Heart right ventricle (tissue), 16 donors: Measurements from ENCODE around the gene SRGAP3. TPM values are rescaled to one million over a fixed set of nuclear protein-coding genes. Genes with fewer than 3 reads are reported as not detected.

ENCODE experiments used
- ATAC-seq, 8 donors: fragments of 200-7000 bp; cut with Tn5 transposase; one replicate each; pipeline ENCODE4 v1.9.1; 2020; ENCODE audit warnings: mild to moderate bottlenecking in 8 of 8, moderate library complexity in 8 of 8, moderate number of reproducible peaks in 1 of 8
- DNase-seq, 2 donors: peaks; one replicate each; pipeline ENCODE4 v3.0.0-alpha.2; 2020
- H3K27ac ChIP-seq, 10 donors: fragments of 200-600 bp; sonication (generic) in 2 of 10; one replicate each; pipeline versions ENCODE4 v1.5.0 to v1.8.0; 2020 to 2022; ENCODE audit warnings: mild to moderate bottlenecking in 3 of 10
- H3K27me3 ChIP-seq, 7 donors: fragments of 200-600 bp; one replicate each; pipeline ENCODE4 v1.8.0; 2021 to 2022; ENCODE audit warnings: mild to moderate bottlenecking in 2 of 7
- H3K36me3 ChIP-seq, 9 donors: fragments of 200-600 bp; sonication (generic) in 1 of 9; one replicate each; pipeline versions ENCODE4 v1.5.0 to v1.8.0; 2020 to 2022; ENCODE audit warnings: mild to moderate bottlenecking in 2 of 9
- H3K4me1 ChIP-seq, 9 donors: fragments of 200-600 bp; sonication (generic) in 1 of 9; one replicate each; pipeline versions ENCODE4 v1.5.0 to v1.8.0; 2020 to 2022; ENCODE audit warnings: mild to moderate bottlenecking in 4 of 9
- H3K4me3 ChIP-seq, 10 donors: fragments of 200-600 bp; sonication (generic) in 2 of 10; one replicate each; pipeline versions ENCODE4 v1.5.0 to v1.8.0; 2020 to 2022; ENCODE audit warnings: mild to moderate bottlenecking in 7 of 10, moderate library complexity in 2 of 10
- H3K9me3 ChIP-seq, 11 donors: fragments of 200-600 bp in 10 of 11; sonication (generic) in 2 of 11; one replicate each; pipeline versions ENCODE4 v1.5.0 to v1.8.0; 2013 to 2022; ENCODE audit warnings: mild to moderate bottlenecking in 2 of 11, control low read depth in 1 of 11, moderate library complexity in 1 of 11
- WGBS, 2 donors: extraction: QIAGEN DNeasy Blood & Tissue Kit; methylation state at CpG; one replicate each; pipeline ENCODE4 v1.1.7; 2013; ENCODE audit warnings: inconsistent platforms in 1 of 2; 5-methylcytosine and 5-hydroxymethylcytosine counted together
- intact Hi-C, 10 donors: fragments of 100-400 bp; cut with DNase I; formaldehyde crosslinking; loops; one replicate each; pipeline versions ENCODE4 v1.11.1 to v1.14.2; 2022
- polyA plus RNA-seq, 2 donors: library from polyadenylated mRNA; stranded (reverse); fragments of 200-250 nt; gene quantifications; one replicate each; pipeline ENCODE4 v1.2.3, GENCODE V29; 2013
- total RNA-seq, 10 donors: library from RNA; stranded (reverse); fragmentation: NEBNext Ultra II Directional in 3 of 10; extraction: Animal tissue kit (Norgen Biotek cat#: 25700) in 3 of 10; gene quantifications; one replicate each; pipeline versions ENCODE4 v1.2.1 to v1.2.4, GENCODE V29; 2021 to 2023
- TF ChIP-seq, protein P1 (sequence below), 9 donors: fragments of 200-600 bp; sonication (generic) in 2 of 9; IDR thresholded peaks; one replicate each; pipeline versions ENCODE4 v1.5.0 to v1.8.0; 2021 to 2022; ENCODE audit warnings: antibody characterized with exemption in 9 of 9, mild to moderate bottlenecking in 5 of 9, moderate library complexity in 1 of 9
- donor health status: Arrhythmogenic right ventricular cardiomyopathy.
- donor health status: ischemic (EF 13 %, LVEDD 7.1; RV severe dilation, severe dysfunction).
- donor health status: healthy with polysubstance abuse.
- donor health status: DM: no; HTN: yes; CAD: no.
- donor health status: DM: no; HTN: no; CAD: no.
- donor health status: ischemic (EF 25% LVEDD 6.9; RV normal size, moderate dysfunction).
- donor health status: ischemic (EF 25% LVEDD 5.7; RV mildly dilated, moderate dysfunction).
- donor health status: healthy.
- donor health status: DM: yes; HTN: yes; CAD: no.
- donor health status: Ischemic cardiomyopathy.
- donor health status: ischemic (EF 35%, LVEDD 5.7; RV mildly dilated, moderate dysfunction).
- donor health status: nonischemic (EF 11% LVEDD 7.7; RV severe dilation, severe dysfunction).
- donor health status: DM: yes; HTN: yes; CAD: no.
- donor health status: PGD.
- donor health status: ischemic (EF 29% LVEDD 5.4; RV normal size, mild dysfunction).
- donor health status: nonischemic (EF 23%, LVEDD 6.1; RV moderate dilation, normal function).

Gene SRGAP3
- total and polyA plus RNA-seq, 12 donors: 0.67 to 16.1 (median 10.6) TPM

DNA sequence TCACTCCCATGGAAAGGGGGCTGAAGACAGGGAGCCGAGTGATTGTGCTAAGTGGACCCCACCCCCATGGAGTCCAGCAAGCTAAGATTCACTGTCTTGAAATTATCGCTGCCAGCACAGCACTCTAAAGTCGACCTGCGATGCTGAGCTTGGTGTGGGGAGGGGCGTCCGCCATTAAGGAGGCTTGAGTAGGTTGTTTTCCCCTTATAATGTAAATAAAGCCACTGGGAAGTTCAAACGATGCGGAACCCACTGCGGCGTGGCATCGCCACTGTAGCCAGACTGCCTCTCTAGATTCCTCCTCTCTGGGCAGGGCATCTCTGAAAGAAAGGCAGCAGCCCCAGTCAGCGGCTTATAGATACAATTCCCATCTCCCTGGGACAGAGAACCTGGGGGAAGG is 10.9 kb upstream of the SRGAP3 start:
- 89 to 92% methylated on average over 12 of the region's 12 CpGs for WGBS, 2 donors
- no peak for DNase-seq
- Histone ChIP-seq H3K4me3 (no peak overlapping the region), H3K36me3 (no peaks in the 10 kb centered on the region), H3K27me3 (peaks cover 0 to 3% (median 0%) of the 10 kb centered on the region in 7 donors), H3K9me3 (peaks cover 0 to 49% (median 6%) of the 10 kb centered on the region in 11 donors), H3K4me1 (no peaks in the 10 kb centered on the region), H3K27ac (no peak overlapping the region)
- intact Hi-C loops: no loop called here
- TF ChIP-seq, protein P1, sequence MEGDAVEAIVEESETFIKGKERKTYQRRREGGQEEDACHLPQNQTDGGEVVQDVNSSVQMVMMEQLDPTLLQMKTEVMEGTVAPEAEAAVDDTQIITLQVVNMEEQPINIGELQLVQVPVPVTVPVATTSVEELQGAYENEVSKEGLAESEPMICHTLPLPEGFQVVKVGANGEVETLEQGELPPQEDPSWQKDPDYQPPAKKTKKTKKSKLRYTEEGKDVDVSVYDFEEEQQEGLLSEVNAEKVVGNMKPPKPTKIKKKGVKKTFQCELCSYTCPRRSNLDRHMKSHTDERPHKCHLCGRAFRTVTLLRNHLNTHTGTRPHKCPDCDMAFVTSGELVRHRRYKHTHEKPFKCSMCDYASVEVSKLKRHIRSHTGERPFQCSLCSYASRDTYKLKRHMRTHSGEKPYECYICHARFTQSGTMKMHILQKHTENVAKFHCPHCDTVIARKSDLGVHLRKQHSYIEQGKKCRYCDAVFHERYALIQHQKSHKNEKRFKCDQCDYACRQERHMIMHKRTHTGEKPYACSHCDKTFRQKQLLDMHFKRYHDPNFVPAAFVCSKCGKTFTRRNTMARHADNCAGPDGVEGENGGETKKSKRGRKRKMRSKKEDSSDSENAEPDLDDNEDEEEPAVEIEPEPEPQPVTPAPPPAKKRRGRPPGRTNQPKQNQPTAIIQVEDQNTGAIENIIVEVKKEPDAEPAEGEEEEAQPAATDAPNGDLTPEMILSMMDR (IDR thresholded peaks at IDR 0.05): no peak
- ATAC-seq: no peak

DNA sequence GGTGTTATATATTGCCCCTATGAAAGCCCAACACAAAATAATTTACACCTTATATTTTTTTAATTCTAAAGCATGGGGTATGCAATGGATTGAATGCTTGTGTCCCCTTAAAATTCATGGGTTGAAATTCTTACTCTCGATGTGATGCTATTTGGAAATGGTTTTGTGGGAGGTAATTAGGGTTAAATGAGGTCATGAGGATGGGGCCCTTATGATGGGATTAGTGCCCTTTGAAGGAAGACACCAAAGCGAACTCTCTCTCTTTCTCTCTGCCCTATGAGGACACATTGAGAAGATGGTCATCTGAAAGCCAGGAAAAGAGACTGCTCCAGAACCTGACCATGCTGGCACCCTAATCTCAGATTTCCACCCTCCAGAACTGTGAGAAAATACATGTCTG is 7.6 kb upstream of the SRGAP3 start:
- H3K36me3 ChIP-seq: no peaks in the 10 kb centered on the region
- WGBS, 2 donors: 91 to 94% methylated on average over 2 of the region's 2 CpGs
- H3K4me3 ChIP-seq: no peak overlapping the region
- DNase-seq (no peak), ATAC-seq (no peak)
- no peaks in the 10 kb centered on the region for H3K4me1 ChIP-seq
- no peak overlapping the region for H3K27ac ChIP-seq
- intact Hi-C loops: no loop called here
- TF ChIP-seq, protein P1 (IDR thresholded peaks at IDR 0.05): no peak
- peaks cover 0 to 28% (median 6%) of the 10 kb centered on the region in 11 donors for H3K9me3 ChIP-seq
- peaks cover 0 to 3% (median 0%) of the 10 kb centered on the region in 7 donors for H3K27me3 ChIP-seq

DNA sequence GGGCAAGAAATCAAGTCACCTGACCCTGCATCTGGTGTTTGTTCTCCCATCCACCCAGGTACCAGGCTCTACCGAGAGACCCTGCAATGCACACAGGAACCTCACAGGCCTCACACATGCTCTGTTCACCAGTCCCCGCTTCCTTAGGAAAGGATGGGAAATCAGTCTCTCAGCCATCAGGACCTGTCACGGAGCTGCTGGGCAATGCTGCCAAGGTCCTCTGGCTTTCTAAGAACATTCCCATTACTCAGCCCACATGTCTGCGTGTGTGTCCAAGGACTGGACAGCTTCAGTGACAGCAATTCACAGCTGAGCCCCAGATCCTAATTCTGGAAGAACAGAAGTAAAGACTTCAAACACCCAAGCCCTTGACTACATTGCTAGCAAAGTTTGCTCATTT is 6.5 kb upstream of the SRGAP3 start:
- ATAC-seq (no peak), DNase-seq (no peak)
- 70 to 73% methylated on average over 4 of the region's 4 CpGs for WGBS, 2 donors
- no peak overlapping the region for H3K4me3 ChIP-seq
- H3K27ac ChIP-seq: no peak overlapping the region
- H3K4me1 ChIP-seq: peaks cover 0 to 7% (median 3%) of the 10 kb centered on the region in 9 donors
- H3K36me3 ChIP-seq: no peaks in the 10 kb centered on the region
- H3K9me3 ChIP-seq: peaks cover 0 to 20% (median 6%) of the 10 kb centered on the region in 11 donors
- TF ChIP-seq, protein P1 (IDR thresholded peaks at IDR 0.05): no peak
- intact Hi-C loops: no loop called here
- peaks cover 0 to 3% (median 0%) of the 10 kb centered on the region in 7 donors for H3K27me3 ChIP-seq

DNA sequence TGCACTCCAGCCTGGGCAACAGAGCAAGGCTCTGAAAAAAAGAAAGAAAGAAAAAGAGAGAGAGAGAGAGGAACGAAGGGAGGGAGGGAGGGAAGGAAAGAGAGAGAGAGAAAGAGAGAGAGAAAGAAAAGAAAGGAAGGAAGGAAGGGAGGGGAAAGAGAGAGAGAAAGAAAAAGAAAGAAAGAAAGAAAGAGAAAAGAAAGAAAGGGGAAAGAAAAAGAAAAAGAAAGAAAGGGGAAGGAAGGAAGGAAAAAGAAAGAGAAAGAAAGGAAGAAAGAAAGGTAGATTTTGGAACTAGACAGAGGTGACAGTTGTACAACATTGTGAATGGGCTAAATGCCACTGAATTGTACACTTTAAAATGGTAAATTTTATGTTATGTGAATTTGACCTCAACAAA is 5.3 kb upstream of the SRGAP3 start:
- Histone ChIP-seq H3K27me3 (peaks cover 0 to 3% (median 0%) of the 10 kb centered on the region in 7 donors), H3K4me3 (no peak overlapping the region), H3K27ac (no peak overlapping the region), H3K9me3 (peaks cover 0 to 20% (median 6%) of the 10 kb centered on the region in 11 donors), H3K36me3 (no peaks in the 10 kb centered on the region), H3K4me1 (peaks cover 0 to 20% (median 10%) of the 10 kb centered on the region in 9 donors)
- TF ChIP-seq, protein P1 (IDR thresholded peaks at IDR 0.05): no peak
- 61 to 80% methylated on average over 1 of the region's 1 CpG for WGBS, 2 donors
- no peak for ATAC-seq
- intact Hi-C loops: no loop called here
- DNase-seq: no peak
